HepG2 (cell line): Measurements from ENCODE around the gene PIK3C2B.

ENCODE experiments used
- NFRKB ChIP-seq: fragments of 450-650 bp; IDR thresholded peaks from 2 replicates; pipeline ENCODE4 v1.6.1; 2017
- NPAS2 ChIP-seq: sonication (generic); formaldehyde crosslinking; IDR thresholded peaks from 2 replicates; pipeline ENCODE4 v1.8.0; 2022; ENCODE audit warnings: mild to moderate bottlenecking, missing genetic modification reagents, borderline replicate concordance
- POLR2A ChIP-seq, 2 experiments: IDR thresholded peaks; 2 replicates each; pipeline ENCODE4 v1.6.1; 2011; ENCODE audit warnings: low read depth in 2 of 2, low read length in 2 of 2, mild to moderate bottlenecking in 1 of 2, moderate library complexity in 1 of 2; ENCODE audit not compliant: insufficient read depth in 1 of 2

DNA sequence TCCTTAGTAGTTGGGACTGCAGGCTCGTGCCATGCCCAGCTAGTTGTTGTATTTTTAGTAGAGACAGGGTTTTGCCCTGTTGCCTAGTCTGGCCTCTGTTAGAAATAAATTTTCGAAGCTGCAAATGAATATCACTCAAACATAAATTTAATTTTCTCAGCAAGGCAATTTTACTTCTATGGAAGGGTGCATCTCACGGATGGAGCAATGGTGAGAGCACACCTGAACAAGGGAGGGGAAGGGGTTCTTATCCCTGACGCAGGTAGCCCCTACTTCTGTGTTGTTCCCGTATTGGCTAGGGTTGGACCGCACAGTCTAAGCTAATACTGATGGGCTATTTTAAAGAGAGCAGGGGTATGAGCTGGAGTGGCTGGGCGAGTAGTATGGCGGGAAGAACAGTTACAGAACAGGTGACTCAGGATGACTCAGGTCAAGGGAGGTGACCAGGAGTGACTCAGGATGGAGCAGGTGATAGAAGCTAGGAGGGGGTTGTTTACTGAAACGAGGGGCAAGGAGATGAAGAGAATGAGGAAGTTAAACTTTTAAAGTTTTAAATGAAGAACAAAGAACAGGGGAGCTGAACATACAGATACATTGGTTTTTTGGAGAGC lies 29.1 kb upstream of the PIK3C2B start:
- TF ChIP-seq NPAS2 (CRISPR knock-in tag), result no peak
- TF ChIP-seq NFRKB, result no peak
- TF ChIP-seq POLR2A (IDR thresholded peaks at IDR 0.05; ENCODE audit: insufficient read depth in 1 of 2, low read depth in 2 of 2, low read length in 2 of 2), result no peak
